HL-60 (cell line): Measurements from ENCODE around the gene HEMK1.

ENCODE experiments used
- POLR2AphosphoS5 ChIP-seq: IDR thresholded peaks from 2 replicates; pipeline ENCODE4 v1.6.1; 2012; ENCODE audit warnings: low read depth
- TF ChIP-seq, protein P1 (sequence below): IDR thresholded peaks from one replicate; pipeline ENCODE4 v1.5.1; 2011; ENCODE audit warnings: low read length, control low read depth, inconsistent platforms; ENCODE audit not compliant: insufficient read depth
- TF ChIP-seq, protein P2 (sequence below): IDR thresholded peaks from 2 replicates; pipeline ENCODE4 v1.6.1; 2012; ENCODE audit warnings: low read depth; ENCODE audit not compliant: insufficient replicate concordance

DNA sequence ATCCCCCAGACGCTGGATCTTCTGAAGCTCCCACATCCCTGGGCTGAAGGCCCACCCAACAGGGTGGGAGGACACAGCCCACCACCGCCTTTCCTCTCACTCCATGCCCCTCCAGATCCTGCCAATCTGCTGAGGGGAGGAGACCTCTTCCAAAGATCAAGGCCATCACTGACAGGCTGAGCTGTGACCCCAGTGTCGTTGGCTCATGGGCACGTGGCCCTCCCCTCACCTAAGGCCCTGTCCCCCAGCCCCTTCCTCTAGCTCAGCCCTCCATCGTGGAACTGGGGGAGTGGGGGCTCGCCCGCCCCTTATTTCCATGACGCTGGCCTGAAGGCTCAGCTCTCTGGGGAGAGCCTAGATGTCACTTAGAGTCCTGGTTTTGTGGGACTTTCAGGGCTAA lies 12.2 kb upstream of the HEMK1 start:
- TF ChIP-seq, protein P1, sequence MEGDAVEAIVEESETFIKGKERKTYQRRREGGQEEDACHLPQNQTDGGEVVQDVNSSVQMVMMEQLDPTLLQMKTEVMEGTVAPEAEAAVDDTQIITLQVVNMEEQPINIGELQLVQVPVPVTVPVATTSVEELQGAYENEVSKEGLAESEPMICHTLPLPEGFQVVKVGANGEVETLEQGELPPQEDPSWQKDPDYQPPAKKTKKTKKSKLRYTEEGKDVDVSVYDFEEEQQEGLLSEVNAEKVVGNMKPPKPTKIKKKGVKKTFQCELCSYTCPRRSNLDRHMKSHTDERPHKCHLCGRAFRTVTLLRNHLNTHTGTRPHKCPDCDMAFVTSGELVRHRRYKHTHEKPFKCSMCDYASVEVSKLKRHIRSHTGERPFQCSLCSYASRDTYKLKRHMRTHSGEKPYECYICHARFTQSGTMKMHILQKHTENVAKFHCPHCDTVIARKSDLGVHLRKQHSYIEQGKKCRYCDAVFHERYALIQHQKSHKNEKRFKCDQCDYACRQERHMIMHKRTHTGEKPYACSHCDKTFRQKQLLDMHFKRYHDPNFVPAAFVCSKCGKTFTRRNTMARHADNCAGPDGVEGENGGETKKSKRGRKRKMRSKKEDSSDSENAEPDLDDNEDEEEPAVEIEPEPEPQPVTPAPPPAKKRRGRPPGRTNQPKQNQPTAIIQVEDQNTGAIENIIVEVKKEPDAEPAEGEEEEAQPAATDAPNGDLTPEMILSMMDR = no peak
- TF ChIP-seq, protein P2, sequence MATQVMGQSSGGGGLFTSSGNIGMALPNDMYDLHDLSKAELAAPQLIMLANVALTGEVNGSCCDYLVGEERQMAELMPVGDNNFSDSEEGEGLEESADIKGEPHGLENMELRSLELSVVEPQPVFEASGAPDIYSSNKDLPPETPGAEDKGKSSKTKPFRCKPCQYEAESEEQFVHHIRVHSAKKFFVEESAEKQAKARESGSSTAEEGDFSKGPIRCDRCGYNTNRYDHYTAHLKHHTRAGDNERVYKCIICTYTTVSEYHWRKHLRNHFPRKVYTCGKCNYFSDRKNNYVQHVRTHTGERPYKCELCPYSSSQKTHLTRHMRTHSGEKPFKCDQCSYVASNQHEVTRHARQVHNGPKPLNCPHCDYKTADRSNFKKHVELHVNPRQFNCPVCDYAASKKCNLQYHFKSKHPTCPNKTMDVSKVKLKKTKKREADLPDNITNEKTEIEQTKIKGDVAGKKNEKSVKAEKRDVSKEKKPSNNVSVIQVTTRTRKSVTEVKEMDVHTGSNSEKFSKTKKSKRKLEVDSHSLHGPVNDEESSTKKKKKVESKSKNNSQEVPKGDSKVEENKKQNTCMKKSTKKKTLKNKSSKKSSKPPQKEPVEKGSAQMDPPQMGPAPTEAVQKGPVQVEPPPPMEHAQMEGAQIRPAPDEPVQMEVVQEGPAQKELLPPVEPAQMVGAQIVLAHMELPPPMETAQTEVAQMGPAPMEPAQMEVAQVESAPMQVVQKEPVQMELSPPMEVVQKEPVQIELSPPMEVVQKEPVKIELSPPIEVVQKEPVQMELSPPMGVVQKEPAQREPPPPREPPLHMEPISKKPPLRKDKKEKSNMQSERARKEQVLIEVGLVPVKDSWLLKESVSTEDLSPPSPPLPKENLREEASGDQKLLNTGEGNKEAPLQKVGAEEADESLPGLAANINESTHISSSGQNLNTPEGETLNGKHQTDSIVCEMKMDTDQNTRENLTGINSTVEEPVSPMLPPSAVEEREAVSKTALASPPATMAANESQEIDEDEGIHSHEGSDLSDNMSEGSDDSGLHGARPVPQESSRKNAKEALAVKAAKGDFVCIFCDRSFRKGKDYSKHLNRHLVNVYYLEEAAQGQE = no peak
- TF ChIP-seq POLR2AphosphoS5 = no peak
